T-helper 9 cell (primary cell): ENCODE results near the gene LRRFIP1.
"Not testable (repeated sequence)": the region's sequence is repeated elsewhere in the genome, so short reads cannot be mapped to it uniquely, and the experiment has no call there.

Source experiments
- DNase-seq: peaks from one replicate; pipeline ENCODE4 v3.0.0-alpha.2; 2020
- total RNA-seq, 2 donors: gene quantifications; one replicate each; lab custom pipeline; 2026; lab: John Stamatoyannopoulos, UW

The LRRFIP1 gene, protein sequence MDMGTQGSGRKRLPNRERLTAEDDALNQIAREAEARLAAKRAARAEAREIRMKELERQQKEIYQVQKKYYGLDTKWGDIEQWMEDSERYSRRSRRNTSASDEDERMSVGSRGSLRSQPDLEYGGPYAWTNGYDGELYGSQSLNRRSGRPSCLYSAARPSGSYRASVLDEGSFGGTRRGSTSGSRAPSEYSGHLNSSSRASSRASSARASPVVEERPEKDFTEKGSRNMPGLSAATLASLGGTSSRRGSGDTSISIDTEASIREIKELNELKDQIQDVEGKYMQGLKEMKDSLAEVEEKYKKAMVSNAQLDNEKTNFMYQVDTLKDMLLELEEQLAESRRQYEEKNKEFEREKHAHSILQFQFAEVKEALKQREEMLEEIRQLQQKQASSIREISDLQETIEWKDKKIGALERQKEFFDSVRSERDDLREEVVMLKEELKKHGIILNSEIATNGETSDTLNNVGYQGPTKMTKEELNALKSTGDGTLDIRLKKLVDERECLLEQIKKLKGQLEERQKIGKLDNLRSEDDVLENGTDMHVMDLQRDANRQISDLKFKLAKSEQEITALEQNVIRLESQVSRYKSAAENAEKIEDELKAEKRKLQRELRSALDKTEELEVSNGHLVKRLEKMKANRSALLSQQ
- total RNA-seq: 223 to 322 reads per million in 2 donors

GRCh38 chr2:237627441-237628246 lies at the start of gene LRRFIP1:
TSS of gene LRRFIP1 (plus strand) at chr2:237627587. CDS start at chr2:237627645, 58 bp downstream.
- DNase-seq: no peak

GRCh38 chr2:237577956-237578870 lies 49.2 kb upstream of the LRRFIP1 start:
- no peak for DNase-seq

- DNase-seq: no peak
Observed at GRCh38 chr2:237581326-237581725, 46.1 kb upstream of the LRRFIP1 start.

DNA sequence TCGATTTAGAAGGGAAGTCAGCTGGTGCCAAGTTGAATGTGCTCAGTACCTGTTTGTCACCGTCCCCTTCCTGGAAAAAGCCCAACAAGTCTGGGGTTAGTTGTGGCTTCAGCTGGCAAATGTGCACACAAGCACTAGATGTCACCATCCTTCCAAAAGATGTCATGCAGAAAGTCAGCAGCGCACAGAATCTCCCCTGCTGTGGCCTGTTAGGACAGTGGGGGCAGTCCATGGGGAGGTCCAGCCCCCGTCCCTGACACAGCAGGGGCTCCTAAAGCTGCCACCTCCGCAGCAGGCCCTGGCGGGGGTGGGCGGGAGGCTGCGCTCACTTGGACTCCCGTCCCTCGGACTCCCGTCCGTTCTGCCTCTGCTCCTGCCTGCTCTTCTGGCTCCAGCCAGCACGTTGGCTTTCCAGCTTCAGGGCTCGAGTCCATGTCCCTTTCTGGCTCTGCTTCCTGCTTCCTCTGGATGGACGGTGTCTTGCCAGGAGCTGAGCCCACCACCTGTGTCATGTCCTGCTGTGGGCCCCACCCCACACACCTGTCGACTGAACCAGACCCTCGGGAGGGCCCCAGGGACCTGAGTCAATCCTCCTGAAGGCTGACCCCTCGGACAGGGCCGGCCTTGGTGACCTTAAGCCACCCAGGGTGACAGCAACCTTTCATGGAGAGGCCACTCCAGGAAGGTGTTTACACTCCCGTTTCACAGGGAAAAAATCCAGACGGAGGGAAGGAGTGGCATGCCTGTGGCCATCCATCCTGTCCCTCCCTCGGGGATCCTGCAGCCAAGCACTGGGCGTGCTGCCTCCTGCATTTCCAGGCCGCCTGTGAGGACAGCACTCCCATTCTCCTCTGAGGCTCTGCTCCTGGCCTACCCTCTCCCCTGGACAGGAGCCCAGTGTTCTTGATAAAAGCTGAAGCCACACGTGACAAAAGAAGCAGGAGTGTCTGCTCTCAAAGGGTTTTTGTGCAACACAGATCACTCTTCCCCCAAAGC lies 45.3 kb upstream of the LRRFIP1 start:
- DNase-seq: no peak

- no peak for DNase-seq
Observed at GRCh38 chr2:237583385-237584295, 43.7 kb upstream of the LRRFIP1 start.

DNA sequence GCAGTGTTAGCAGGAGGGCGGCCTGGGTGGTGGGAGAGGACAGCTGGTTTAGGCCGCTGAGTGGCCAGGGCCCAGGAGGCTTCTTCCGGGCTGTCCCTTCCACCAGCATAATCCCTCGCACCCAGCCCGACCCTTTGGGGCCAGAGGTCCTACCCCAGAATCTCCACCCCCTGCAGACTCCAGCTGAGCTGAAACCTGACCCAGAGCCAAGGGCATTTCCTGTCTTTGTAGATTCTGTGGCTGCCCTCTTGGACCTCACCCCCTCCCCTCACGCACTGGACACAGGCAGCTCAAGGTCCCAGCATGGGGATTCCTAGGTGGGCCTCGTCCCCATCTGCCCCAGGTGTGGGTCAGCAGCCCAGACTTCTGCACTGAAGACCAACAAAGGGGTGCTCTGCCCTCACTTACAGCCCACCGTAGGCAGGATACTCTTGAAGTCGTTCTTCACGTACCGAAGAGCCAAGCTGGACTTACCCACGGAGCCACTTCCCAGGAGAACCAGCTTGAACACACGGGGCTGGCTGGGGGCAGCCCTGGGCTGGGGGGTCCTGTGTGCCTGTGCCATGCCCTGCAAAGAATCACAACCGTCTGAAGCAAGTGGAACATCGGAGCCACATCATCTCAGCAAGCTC lies 41.7 kb upstream of the LRRFIP1 start:
- no peak for DNase-seq

GRCh38 chr2:237588044-237588696 lies 39.2 kb upstream of the LRRFIP1 start:
- DNase-seq: no peak

DNA sequence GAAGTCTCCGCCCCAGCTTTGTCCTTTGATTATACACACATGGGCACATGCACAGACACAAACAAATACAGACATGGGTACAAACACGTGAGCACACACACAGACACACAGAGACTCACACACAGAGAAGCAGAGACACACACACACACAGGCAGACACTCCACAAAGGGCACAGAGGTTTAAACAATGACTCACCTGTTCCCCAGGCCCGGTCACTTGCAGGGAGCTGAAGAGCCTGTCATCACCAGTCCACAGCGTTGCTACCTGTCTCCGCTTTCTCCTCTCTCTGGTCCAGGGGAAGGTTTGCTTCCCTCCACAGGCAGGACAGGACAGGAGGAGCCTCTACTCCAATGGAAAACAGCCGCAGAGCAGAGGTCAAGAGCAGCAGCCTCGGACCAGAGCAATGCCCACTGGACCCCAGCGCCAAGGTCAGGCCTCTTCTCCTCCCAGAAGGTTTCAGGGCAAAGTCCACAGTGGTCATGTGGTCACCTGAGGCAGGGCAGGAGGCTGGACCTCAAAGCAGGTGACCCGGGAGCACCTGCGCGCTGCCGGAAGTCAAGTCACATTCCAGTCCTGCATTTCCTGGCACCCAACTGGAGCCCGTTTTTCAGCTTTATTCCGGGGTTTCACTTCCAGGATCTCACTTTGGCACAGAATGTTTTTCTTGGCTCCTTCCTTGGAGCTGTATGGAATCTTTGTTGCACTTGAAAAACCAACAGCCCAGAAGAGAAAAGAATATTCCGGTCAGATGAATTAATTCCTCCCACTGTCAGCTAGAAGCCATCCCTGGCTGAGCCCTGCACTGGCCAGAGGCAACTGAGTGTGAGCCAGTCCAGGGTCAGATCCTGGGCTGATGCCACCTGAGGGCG lies 36.9 kb upstream of the LRRFIP1 start, which contains the start of gene RAB17:
Gene RAB17 (minus strand): TSS at position 463 of the 869 bp plus-strand sequence. CDS start 4,580 bp downstream, outside the sequence.
- DNase-seq: no peak

GRCh38 chr2:237591141-237591881 lies 36.1 kb upstream of the LRRFIP1 start:
- DNase-seq: no peak

GRCh38 chr2:237592425-237592980 lies 34.9 kb upstream of the LRRFIP1 start:
- DNase-seq: no peak

- no peak for DNase-seq
Observed at GRCh38 chr2:237593036-237593435, 34.4 kb upstream of the LRRFIP1 start.

- DNase-seq: no peak
Observed at GRCh38 chr2:237593596-237594320, 33.6 kb upstream of the LRRFIP1 start.

GRCh38 chr2:237594514-237594871 lies 32.9 kb upstream of the LRRFIP1 start:
- no peak for DNase-seq

DNA sequence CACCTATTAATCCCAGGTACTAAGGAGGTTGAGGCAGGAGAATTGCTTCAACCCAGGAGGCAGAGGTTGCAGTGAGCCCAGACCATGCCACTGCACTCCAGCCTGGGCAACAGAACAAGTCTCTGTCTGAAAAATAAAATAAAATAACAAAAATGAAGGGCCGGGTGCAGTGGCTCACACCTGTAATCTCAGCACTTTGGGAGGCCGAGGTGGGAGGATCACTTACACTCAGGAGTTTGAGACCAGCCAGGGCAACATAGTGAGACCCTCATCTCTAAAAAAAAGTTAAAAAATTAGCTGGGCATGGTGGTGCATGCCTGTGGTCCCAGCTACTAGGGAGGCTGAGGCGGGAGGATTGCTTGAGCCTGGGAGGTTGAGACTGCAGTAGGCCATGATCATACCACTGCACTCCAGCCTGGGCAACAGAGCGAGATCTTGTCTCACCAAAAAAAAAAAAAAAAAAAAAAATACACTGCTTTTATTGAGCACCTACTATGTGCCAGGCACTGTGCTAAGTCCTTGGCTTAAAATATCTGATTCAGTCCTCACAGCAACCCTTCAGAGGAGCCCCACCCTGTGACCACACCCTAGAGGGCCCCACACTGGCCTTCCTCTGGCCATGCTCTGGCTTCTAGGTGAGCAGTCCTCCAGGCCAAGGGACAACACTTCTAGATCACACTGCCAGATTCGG lies 31.4 kb upstream of the LRRFIP1 start:
- DNase-seq: not testable (repeated sequence)

DNA sequence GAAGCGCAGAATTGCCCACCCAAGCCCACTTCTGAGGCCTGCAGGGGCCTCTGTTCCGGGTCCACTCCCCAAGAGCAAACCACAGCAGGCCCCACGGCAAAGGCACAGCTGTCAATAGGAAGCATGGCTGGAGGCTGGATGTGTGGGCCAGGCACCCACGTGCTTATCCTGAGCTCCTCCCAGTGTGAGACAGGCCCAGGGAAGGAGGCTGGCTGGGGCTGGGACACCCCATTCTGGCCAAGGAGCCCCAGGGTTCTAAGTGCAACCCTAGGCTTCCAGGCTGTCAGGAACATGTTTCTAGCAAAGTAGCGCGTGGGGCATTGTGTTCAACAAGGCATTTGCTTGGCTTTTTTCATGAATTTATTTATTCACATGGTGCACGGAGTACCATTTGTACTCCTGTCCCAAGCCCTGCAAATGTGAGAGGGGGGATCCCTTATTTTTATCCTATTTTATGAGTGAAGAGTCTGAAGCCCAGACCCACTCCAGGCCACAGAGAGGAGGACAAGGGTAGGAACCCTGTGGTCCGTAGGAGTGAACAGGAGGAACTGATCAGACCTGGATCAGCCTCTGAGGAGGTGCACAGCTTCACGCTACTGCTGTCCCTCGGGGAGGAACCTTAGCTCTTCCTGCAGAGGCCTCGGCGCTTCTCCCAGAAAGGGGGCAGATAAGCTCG lies 30.7 kb upstream of the LRRFIP1 start:
- no peak for DNase-seq
